Measurements from ENCODE around the gene DEDD2. TPM values are rescaled to one million over a fixed set of nuclear protein-coding genes. Genes with fewer than 3 reads are reported as not detected.

The DEDD2 gene
- total RNA-seq, 1 donor from 2014 or later: 21.8 TPM

- intact Hi-C loops (cut with DNase I): no loop called here
- DNase-seq (ENCODE audit: low spot score) (no peak), ATAC-seq (no peak)
Measured at GRCh38 chr19:42178791-42179674, 38.4 kb downstream of the DEDD2 start.

- ATAC-seq (no peak), DNase-seq (ENCODE audit: low spot score) (no peak)
- intact Hi-C loops (cut with DNase I): no loop called here
Measured at GRCh38 chr19:42177686-42178019, 39.8 kb downstream of the DEDD2 start.

- intact Hi-C loops (cut with DNase I): no loop called here
- DNase-seq (ENCODE audit: low spot score): peak; percentile 82
- peak; percentile 91 for ATAC-seq
Measured at GRCh38 chr19:42176990-42177685, 40.3 kb downstream of the DEDD2 start.

DNA sequence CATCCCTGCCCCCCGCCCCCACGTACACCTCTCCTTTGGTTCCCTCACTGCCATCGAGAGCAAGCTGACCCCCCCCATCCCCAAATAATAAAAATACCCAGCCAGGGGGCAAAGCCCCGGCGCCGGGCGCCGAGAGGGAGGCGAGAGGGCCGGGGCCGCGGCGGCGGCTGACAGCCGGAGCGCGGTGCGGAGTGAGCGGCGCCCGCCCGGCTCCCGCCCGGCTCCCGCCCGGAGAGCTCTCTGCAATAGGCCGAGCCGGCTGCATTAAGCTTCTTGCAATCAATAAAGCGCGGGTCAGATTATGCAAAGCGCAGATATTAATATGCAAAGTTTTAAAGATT is 40.9 kb downstream of the DEDD2 start:
- intact Hi-C loops (cut with DNase I): no loop called here
- ATAC-seq: no peak

GRCh38 chr19:42175952-42176648 is 41.4 kb downstream of the DEDD2 start:
- ATAC-seq: peak; percentile 68
- intact Hi-C loops (cut with DNase I): no loop called here

More for the DNA sequence above, 40.9 kb downstream of the DEDD2 start:
- no peak for DNase-seq (ENCODE audit: low spot score)

GRCh38 chr19:42174958-42175734 is 42.3 kb downstream of the DEDD2 start:
- intact Hi-C loops (cut with DNase I): no loop called here
- no peak for ATAC-seq
- no peak for DNase-seq (ENCODE audit: low spot score)

More at GRCh38 chr19:42175952-42176648, 41.4 kb downstream of the DEDD2 start:
- no peak for DNase-seq (ENCODE audit: low spot score)

- no peak for DNase-seq (ENCODE audit: low spot score)
- intact Hi-C loops (cut with DNase I): no loop called here
- no peak for ATAC-seq
Measured at GRCh38 chr19:42174188-42174587, 43.3 kb downstream of the DEDD2 start.

- ATAC-seq (no peak), DNase-seq (ENCODE audit: low spot score) (no peak)
- intact Hi-C loops (cut with DNase I): no loop called here
Measured at GRCh38 chr19:42173695-42174094, 43.8 kb downstream of the DEDD2 start.

GRCh38 chr19:42172261-42172660 is 45.2 kb downstream of the DEDD2 start:
- DNase-seq (ENCODE audit: low spot score) (no peak), ATAC-seq (no peak)
- intact Hi-C loops (cut with DNase I): no loop called here

- no peak for DNase-seq (ENCODE audit: low spot score)
- intact Hi-C loops (cut with DNase I): no loop called here
- ATAC-seq: no peak
Measured at GRCh38 chr19:42170715-42171114, 46.8 kb downstream of the DEDD2 start.

DNA sequence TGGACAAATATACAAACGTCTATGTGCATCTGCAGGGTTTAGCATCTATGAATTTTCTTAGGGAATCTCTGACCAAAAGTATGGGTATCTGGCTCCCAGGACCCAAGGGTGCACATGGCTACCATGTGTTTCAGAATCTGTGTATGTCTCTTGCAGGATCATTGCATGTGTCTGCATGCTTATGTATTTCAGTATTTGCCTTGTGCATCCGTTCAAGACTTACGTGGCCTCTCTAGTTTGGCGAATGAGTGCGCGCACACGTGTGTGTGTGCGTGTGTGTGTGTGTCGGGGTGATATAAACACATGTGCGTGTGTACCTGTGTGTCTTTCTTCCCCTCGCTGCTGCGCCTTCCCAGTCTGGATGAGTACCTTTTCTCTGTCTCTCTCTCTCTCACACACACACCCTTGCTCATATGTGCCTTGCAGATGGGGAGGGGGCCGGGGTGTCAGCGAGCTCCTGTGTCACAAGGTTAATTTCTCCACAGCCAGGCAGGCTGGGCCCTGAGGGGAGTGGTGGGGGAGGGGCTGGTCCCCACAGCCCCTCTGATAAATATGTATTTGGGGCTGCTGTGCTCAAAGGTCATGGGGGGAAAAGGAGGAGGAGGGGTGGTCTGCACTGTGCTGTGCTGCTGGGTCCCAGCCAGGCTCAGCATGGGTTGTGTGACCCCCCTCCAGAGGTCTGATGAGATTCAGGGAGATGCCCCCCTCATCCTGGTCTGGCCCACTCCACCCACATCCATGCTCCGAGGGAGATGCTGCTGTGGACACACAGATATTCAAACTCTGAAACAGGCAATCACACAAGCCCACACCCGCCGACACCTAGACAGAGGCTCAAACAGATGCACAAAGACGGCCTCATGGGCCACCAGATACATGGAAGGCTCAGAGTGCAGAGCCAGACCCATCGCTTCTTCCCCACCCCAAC is 47.7 kb downstream of the DEDD2 start:
- ATAC-seq: no peak
- intact Hi-C loops (cut with DNase I): no loop called here
- no peak for DNase-seq (ENCODE audit: low spot score)

DNA sequence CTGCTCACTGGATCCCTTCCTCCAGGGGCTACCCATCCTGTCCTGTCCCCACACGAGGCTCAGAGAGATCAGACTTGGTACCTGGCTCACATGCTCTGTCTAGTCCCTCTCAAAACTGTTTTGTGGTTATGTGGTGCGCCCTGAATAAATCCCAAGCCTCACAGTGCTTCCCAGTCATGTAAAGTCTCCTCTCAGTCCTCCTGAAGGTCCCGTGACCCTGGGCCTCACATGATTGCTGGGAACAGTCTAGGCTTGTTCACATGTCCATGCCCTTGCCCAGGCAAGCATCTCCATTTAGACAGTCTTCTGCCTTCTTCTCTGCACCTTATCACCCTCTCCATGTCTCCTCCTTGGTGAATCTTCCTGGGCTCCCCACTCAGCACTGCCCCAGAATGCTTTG is 49.3 kb downstream of the DEDD2 start:
- intact Hi-C loops (cut with DNase I): no loop called here
- no peak for ATAC-seq
- no peak for DNase-seq (ENCODE audit: low spot score)

- no peak for DNase-seq (ENCODE audit: low spot score)
- ATAC-seq: no peak
- intact Hi-C loops (cut with DNase I): no loop called here
Measured at GRCh38 chr19:42166316-42166715, 51.2 kb downstream of the DEDD2 start.

DNA sequence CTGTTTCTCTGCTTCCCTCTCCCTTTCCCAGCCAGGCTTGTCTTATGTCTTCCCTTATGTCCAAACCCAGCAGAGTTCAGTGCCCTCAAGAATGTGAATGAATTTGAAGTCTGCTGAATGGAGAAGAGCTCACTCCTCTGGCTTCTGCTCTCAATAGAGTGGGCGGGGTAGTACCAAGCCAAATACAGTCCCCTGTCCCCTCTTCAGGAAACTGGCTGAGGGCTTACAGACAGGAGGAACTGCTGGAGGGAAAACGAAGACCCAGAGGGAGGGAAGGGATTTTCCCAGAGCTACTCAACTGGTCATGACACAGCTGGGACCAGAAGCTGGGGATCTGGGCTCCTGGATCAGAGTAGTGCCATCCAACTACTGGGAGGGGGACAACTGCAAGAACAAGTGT is 52.3 kb downstream of the DEDD2 start:
- no peak for ATAC-seq

GRCh38 chr19:42161616-42162263 is 55.7 kb downstream of the DEDD2 start:
- intact Hi-C loops (cut with DNase I): no loop called here
- no peak for DNase-seq (ENCODE audit: low spot score)
- ATAC-seq: no peak

More for the DNA sequence above, 52.3 kb downstream of the DEDD2 start:
- no peak for DNase-seq (ENCODE audit: low spot score)
- intact Hi-C loops (cut with DNase I): no loop called here

GRCh38 chr19:42159942-42160341 is 57.5 kb downstream of the DEDD2 start:
- intact Hi-C loops (cut with DNase I): no loop called here
- DNase-seq (ENCODE audit: low spot score): no peak
- ATAC-seq: no peak

GRCh38 chr19:42158926-42159325 is 58.6 kb downstream of the DEDD2 start:
- DNase-seq (ENCODE audit: low spot score) (no peak), ATAC-seq (no peak)
- intact Hi-C loops (cut with DNase I): no loop called here

DNA sequence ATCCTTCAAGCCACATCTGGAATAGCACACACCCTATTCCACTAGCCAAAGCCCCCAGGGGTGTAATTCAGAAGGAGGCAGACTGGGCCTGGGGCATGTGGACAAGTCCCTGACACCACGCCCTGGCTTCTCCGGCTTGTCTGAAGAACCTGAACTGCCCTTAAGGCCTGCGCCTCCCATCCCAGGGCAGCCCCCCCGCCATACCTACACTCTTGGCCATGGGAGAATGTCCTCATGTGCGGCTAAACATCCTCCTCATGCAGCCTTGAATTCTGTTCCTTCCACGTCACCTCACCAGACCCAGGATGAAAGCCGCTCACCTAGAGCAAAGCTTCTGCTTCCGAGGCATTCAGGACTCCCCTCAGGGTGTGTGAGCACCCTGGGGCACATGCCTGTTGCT is 60.9 kb downstream of the DEDD2 start:
- no peak for DNase-seq (ENCODE audit: low spot score)
- intact Hi-C loops (cut with DNase I): no loop called here
- ATAC-seq: no peak
